HG02678 (cell line): ENCODE data around the gene KRT28.
"Not testable (repeated sequence)": the region's sequence is repeated elsewhere in the genome, so short reads cannot be mapped to it uniquely, and the experiment has no call there.

Source experiments
- ATAC-seq: cut with Tn5 transposase; IDR thresholded peaks from one replicate; pipeline ENCODE4 v1.9.1; 2021; ENCODE audit warnings: mild to moderate bottlenecking, moderate library complexity; ENCODE audit not compliant: unreplicated experiment

The KRT28 gene

DNA sequence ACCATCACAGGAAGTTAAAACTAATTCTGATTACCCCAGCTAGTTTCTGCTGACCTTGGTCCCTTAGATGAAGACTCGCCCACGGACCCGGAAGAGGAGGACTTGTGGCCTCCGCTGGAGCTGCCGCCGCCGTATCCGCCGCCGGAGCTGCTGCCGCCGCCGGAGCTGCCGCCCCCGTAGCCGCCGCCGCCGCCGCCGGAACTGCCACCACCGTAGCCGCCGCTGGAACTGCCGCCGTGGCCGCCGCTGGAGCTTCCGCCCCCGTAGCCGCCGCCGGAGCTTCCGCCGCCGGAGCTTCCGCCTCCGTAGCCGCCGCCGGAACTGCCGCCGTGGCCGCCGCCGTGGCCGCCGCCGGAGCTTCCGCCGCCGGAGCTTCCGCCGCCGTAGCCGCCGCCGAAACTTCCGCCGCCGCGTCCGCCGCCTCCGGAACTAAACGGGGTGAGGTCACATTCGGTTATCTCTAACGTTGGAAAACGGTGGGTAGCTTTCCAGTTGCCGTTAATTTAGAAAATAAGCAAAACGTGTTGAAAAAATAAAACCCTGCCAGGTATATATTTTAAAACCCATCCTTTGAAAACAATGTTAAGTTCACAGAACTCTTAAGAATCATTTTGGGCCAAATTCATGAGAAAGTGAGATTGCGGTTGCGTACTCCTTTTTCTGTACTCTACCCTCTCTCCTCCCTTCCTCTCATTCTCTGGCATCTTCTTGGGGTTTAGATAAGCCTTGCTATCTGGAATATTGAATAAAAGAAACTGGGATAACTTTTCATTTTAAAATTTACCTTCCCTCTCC, 19.2 kb upstream of the KRT28 start:
- peak; percentile 89 for ATAC-seq

DNA sequence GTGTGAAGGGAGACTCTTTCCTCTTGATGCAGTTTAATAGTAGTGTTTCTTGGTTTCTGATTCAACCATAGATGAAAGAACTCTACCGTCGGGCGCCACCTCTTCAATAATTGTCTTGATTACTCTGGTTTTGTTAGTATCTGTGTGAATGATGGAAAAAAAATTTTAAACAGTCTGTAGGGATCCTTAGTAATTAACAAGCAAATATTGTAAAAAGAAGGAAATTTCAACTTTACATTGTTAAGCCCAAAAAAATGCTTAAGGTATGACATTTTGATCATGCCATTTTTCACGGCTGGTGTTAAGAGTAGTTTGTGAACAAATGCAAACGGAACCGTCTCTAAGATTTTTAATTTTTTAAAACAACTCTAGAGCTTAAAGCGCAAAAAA, 18.6 kb upstream of the KRT28 start:
- no peak for ATAC-seq

DNA sequence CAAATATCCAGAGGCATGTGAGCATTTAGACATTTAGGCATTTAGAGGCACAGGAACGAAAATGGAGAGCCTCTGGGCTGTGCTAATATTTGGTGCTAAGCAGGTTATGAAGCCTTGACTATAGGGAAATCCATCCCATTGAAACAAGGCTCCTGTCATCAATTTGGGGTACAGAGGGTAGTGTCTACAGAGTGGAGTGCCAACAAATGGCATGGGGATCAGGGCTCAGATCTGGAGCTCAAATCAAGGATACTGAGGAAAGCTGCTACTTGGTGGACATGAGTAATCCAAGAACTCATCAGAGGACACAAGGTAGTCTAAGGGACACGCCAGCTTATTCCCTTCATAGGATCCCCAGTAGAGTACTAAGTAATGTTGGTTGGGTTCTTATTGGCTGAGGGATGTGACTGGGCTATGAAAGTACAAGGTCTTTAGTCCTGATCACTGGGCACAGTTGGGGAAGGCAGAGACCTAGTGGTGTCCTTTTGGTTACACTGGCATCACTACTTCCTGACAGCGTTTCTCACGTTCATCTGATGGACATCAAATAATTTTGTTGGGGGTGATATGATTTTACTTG, 17.4 kb upstream of the KRT28 start:
- ATAC-seq: no peak

DNA sequence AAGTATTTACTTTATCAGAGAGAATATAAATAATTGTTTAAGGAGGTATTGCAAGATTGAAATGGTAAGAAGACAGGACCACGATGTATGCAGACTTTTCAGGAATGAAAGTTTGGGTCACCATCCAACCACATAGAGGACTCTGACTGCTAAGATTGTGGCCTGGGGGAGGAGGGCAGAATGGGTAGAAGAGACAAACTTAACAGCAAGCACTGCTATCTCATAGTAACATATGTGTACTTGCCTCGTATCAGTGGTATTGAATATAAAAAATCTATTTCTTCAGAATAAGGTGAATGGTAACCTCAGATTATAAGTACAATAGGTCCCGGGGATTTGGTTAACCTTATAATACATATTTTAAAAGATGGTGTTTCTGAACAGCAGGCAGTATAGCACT, 16.8 kb upstream of the KRT28 start:
- ATAC-seq: no peak

DNA sequence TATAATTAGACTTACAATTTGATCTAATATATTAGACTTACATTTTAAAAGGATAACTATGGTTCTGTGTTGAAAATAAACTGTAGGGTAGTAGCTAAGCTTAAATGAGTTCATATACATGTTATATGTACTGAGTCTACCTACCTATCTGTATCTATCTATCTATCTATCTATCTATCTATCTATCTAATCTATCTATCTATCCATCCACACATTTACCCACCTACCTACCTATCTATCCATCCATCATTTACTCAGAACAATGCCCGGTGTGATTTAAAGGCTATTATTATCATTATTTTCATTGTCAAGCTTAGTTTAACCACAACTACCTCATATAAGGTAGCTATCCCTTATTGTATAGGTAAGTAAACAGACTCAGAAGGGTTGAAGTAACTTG, 15.6 kb upstream of the KRT28 start:
- no peak for ATAC-seq

DNA sequence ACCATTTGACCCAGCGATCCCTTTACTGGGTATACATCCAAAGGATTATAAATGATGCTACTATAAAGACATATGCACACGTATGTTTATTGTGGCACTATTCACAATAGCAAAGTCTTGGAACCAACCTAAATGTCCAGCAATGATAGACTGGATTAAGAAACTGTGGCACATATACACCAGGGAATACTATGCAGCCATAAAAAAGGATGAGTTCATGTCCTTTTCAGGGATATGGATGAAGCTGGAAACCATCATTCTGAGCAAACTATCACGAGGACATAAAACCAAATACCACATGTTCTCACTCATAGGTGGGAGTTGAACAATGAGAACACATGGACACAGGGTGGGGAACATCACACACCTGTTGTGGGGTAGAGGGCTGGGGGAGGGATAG, 14.9 kb upstream of the KRT28 start:
- ATAC-seq: not testable (repeated sequence)

DNA sequence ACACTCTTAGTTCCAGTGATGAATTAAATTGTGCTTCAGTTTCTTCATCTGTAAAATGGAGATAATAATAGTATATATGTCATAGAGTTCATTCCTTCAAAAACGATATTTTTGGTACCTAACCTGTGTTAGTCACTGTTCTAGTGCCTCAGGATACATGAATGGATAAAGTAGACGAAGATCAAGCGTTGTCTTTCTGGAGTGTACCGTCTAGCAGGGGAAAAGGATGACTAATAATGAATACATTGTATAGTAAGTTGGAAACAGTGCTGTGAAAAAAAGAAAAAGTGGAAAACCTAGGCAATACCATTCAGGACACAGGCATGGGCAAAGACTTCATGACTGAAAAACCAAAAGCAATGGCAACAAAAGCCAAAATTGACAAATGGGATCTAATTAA, 14.0 kb upstream of the KRT28 start:
- no peak for ATAC-seq

DNA sequence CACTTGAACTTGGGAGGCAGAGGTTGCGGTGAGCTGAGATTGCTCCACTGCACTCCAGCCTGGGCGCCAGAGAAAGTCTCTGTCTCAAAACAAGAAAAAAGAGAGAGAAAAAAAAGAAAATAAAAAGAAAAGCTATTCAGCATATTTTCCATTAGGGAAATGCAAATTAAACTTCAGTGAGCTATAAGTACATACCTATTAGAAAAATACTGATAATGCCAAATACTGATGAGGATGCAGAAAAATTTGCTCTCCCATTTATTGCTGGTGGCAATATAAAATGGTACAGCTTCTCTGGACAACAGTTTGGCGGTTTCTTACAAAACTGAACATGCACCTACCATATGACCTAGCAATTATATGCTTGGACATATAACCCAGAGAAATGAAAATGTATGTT, 12.9 kb upstream of the KRT28 start:
- no peak for ATAC-seq

DNA sequence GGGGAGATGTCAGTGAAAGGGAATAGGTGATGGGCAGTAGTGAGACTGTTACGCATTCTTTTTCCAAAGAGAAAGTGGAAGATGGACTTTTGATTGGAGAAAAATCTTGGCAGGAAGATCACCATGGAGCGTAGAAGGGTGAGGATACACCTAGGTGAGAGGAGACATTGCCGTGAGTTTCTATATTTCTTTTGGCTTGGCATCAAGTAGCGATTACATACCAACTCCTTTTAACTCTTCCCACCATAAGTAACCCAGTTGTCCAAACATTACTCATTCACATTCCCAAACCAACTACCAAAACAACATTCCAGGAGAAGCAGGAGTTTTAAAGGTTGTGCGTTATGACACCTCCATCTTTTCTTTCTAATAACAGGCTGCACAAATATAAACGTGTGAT, 10.7 kb upstream of the KRT28 start:
- ATAC-seq: no peak

DNA sequence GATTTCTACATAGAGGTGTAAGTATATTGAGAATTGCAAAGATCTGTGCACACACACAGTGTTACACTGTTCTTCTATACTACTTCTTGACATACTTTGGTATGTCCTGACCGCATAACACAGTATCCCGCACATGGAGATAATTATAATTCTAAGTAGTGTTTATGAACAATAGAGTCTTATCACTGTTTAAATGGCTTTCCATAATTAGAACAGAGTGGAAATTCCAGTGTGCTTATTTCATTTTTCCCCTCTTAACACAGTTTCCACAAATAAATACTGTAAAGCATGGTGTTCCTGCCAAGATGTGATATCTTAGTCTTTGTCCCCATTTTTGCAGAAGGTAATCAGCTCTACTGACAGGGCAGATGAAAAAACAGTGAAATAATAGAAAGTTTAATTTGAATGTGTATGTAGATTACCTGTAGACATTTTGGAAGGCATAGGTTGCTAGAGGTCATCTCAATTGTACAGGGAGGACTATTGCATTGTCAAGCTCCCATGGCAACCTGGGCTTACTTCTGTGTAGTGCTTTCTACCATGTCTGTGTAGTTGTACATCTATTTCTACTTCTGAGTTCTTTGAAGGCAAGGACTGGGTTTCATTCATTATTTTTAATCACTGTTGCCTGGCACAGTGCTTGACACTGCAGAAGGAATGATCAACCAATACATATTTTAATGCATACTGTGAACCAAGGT, 10.1 kb upstream of the KRT28 start:
- no peak for ATAC-seq

DNA sequence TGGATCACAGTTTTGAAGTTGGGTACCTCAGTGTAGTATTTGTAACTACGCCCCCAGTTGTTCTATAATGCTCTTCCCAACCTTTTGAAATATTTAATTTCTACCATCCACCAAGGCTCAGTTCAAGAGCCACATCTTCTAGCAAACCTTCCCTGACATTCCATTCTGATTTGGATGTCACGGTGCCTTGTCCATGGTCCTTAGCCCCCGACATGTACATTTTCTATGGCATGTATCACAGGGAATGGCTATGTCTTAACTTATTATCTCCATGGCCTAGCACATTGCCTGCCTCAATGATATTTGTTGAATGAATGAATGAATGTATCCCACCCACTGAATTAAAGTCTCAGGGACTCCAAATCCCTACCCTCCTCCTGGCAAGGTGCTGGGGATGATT, 6.4 kb upstream of the KRT28 start:
- no peak for ATAC-seq

DNA sequence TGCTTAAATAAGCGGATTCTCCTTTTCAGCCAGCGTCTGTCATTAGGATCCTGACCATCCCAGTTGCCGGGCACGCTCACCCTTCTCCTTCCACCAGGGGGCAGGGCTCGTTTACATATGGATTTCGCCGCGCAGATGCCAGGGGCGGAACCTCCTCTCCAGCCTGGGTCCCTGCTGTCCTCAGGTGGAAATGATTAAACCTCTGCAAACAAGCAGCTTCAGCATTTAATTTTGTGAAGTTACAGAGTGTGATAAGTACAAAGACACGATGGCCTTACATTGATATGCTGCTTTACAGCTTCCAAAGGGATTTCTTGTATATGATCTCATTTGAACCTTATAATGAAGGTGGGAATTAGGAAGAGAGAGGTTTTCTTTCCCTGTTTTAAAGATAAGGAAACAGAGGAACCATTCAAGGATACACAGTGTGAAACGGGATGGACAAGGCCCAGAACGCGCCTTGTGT, 3.9 kb upstream of the KRT28 start:
- no peak for ATAC-seq

DNA sequence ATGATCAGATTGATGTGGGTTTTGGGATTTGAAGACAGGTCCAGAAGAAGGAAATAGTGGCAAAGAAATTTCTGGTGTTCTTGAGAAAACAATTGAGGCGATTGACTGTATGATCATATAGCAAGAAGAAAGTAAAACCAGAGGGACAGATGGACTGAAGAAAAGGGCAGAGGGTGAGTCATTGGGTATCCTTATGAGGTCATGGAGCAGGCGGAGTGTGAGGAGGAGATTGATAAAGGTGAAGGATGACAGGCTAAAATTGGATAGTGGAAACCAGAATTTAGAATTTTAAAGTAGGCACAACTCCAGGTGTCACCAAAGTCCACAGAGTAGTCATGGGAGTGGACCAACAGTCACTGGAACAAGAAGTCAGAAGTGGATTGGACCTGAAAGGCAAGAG, 1.4 kb upstream of the KRT28 start:
- ATAC-seq: no peak

DNA sequence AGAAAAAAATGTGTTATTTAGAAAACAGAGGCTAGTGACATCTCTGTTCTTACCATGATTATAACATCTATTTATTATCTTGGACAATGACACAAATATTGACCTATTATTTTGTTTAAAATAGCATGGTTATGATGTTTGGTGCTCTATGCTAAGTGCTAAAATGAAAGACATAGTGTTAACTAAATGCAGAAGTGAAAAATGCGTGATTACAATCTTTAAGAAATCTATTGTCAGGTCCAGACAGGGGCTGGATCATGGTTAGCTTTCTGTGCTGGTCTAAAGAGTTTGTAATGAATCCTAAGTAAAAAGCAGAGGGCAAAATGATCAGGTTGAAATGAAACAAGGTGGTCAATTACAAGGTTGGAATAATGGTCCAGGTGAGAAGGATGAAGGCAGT, 622 bp upstream of the KRT28 start:
- ATAC-seq: no peak

DNA sequence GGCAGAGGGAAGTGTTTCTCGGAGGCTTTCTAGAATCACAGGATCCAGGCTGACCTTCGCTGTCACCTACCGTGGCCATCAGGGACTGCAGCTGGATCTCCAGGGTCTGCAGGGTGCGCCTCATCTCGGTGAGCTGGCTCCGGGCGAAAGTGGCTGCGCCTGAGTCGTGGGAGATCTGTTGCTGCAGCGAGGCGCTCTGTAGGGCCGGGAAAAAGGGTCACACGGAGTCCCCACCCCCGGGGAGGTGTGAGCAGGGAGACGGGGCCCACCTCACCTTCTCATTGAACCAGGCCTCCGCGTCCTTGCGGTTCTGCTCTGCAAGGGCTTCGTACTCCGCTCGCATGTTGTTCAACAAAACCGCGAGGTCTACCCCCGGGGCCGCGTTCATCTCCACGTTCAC, 2.9 kb downstream of the KRT28 start:
- no peak for ATAC-seq

DNA sequence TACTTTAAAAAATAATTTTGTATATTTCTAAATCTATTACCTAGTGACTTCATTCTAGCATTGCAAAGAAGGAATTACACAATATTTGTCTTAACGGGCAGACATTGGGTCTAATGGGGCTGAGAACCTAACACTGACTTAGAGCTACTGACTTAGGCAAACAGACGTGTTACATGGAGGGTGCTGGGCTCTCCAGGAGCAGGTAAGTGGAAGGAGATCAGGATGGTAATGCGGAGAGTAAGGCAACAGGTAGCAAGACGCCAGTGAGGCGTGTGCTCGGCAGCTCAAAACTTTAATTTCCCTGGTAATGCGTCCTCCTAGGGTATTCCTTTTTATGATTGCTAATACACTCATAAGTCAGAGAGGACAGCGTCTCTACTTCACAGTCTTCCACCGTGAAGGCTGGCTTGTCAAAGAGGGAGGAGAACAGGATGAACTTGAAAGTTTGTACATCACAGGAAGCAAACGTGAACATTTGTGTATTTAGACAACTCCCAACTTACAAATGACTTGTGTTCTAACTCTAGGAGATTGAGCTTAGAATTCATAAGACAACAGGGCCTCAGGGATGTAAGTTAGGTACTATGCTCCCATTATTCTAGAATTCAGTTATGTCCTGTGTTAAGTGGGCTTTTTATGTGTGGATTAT, 4.6 kb downstream of the KRT28 start:
- ATAC-seq: no peak

DNA sequence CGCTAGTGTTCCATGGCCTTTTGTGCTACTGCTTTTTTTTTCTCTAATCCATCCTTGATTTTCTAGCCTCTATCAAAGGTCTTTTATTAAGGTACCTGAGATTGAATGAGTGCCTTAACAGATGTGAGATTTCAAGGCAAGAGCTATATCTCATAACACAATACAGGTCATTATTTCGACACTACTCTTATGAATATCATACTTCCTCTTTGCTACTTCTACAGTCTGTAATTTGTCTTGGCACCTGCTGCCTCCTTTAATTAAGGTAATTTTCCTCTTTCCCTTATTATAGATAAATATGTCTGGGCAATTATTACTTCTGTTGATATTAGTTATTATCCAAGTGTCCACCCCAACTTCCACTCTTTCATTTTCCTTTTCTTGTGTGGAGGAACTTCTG, 5.3 kb downstream of the KRT28 start:
- no peak for ATAC-seq

DNA sequence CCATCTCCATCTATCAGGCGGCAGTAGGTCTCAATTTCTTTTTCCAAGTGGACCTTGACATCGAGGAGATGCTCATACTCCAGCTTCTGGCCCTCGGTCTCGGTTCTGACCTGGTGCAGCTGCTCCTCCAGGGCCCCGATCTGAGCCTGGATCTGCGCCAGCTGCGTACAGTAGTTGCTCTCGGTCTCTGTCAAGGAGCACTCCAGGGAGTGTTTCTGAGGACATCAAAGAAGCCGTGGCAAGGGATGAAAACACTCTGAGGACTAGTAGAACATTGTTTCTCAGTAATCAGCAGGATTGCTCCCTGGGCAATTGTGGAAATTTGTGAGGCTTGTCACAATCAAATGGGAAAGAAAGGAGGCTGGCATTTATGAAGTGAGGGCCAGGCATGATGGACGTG, 5.9 kb downstream of the KRT28 start:
- no peak for ATAC-seq

DNA sequence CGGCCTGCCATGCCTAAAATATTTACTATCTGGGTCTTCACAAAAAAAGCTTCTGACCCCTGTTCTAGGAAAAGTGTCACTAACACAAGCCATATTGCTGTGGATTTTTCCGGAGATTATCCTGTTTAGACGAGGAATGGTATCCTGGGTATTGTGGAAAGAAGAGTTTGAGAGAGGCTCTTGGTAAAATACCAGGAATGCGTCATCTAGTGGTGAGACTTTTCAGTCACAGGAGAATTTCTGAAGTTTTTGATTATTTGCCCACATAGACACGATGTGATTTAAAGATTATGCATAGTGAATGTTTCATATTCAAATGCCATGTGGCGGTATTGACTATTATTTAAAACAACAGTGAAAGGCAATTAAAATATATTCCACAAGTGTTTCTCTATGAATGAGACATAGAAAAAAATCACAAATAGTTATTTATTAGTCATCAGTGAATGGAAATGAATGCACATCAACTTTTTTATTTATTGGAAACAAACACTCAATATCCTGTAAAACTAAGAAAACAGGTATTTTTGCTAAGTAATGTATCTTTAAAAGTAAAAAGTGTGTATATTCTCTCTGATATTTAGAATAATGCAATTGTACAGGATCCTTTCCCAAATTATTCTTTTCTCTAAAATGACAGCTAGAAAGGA, 7.8 kb downstream of the KRT28 start:
- no peak for ATAC-seq

DNA sequence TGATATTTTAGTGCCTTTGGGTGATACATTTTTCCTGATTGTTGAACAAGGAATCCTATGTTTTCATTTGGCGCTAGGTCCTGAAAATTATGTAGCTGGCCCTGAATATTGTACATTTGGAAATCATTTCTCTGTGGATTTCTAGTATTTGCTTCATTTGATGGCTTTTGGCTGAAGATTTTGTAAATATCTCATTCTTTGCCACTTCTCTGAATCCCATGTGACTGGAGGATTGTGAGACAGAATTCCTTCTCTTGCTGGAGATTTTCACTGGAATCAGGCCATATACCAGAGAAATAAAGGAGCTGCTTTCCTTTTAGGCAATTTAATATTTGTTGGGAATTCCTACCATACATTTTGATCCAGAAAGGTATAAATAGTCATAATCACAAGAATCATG, 8.6 kb downstream of the KRT28 start:
- ATAC-seq: no peak

DNA sequence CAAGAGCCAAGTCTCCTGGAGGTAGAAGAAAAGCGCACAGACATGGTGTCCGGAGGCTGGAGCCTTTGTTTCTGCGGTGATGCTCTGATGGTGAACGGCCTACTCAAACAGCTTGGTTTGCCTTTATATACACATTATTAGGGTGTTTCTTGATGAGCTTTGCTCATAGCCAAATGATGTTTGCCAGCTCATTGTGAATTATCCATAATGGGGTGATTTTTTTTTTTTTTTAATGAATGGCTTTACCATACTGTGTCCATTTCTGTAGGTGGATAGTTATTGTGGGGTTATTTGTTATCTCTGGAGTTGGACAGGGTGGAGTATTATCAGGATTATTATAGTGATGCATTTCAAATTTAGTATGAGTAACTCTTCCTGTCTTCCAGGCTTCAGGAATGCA, 17.3 kb downstream of the KRT28 start, which contains the start of gene KRT27:
Gene KRT27, minus strand, starts transcription at position 101 of the 400 bp plus-strand sequence. Its CDS starts 57 bp downstream, at position 44.
- no peak for ATAC-seq
